LoVo (cell line): Measurements from ENCODE around the gene URI1.

Experiments
- DNase-seq: peaks from one replicate; pipeline ENCODE4 v3.0.0-alpha.2; 2016; ENCODE audit warnings: low spot score

URI1 gene

DNA sequence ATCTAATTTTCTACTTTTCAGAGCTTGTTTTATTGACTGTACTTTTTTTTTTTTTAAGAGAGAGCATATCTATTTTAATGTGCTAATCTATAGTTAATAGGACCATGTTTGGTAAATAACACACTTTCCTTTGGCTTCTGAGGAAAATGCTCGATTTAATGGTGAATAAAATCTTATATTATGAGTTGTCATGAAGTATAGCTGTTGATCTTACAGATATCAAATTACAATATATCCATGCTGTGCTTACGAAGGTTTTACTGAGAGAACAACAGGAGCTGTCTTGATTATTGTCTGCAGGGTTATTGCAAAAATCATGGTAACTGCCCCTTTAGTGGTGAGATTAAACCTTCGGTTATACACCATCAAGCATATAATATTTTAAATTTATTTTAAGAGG lies 29.6 kb downstream of the URI1 start:
- DNase-seq, result no peak

GRCh38 chr19:29974701-29975100 lies 32.7 kb downstream of the URI1 start:
- no peak for DNase-seq

DNA sequence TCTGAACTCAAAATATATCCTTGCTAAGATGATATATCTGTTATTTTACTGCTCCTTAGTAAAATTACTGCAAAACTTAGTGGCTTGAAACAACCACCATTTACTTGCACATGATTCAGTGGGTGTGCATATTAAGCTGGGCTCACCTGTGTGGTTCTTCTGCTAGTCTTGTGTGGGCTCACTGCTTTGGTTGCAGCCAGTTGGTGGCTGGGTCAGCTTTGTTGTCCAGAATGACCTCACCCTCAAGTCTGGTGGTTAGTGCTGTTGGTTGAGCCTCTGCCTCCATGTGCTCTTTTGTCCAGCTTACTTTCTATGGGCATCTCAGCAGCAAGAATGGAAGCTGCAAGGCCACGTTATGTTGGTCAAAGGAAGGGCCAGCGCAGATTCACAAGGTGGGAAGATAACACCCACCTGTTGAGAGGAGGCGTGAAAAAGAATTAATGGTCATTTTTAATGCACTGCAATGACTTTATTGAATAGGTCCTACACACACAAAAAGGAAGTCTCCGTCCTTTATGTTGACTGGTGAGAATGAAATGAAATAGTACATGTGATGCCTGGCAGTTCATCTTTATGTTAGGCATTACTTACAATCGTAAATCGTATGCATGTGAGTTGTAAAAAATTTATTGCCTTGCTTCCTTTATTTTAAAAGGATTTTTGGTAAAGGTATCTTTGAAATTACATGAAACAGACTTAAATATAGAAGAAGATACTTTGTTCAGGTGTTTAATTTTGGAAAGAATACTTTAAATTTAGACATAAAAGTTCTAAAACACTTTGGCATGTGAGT lies 34.3 kb downstream of the URI1 start:
- DNase-seq, result no peak

- no peak for DNase-seq
These were observed 36.0 kb downstream of the URI1 start for GRCh38 chr19:29978080-29978479.

DNA sequence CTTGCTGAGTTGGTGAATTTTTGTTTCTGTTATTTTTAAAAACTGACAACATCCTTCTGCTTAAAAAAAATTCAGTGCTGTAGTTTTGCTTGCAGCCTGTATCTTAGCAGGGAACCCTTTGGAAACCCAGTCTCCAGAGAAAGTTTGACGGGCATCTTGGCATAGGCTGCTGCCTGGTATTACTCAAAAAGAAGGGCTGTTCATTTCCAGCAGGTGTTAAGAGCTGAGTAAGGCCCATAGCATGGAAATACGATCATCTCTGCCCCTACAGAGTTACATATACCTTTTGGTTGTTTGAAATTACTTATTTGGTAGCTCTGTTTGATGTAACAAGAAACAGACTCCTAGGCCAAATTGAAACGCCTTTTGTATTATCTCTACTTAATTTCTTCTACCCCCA lies 41.5 kb downstream of the URI1 start:
- no peak for DNase-seq

DNA sequence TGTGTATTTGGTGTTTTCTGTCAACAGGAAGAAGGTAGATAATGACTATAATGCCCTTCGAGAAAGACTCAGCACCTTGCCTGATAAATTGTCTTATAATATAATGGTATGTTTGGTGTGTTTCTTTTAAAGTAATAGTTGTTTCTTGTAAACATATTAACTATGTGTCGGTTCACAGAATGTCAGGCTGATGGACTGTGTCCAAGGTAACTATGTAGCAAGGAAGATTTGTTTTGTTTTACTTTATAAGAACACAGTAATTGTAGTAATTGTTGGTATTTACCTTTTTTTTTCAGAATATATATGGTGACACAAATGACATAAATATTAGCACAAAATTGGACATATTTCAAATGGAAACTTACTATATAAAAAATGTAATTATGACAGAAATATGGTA lies 43.2 kb downstream of the URI1 start:
- no peak for DNase-seq

DNA sequence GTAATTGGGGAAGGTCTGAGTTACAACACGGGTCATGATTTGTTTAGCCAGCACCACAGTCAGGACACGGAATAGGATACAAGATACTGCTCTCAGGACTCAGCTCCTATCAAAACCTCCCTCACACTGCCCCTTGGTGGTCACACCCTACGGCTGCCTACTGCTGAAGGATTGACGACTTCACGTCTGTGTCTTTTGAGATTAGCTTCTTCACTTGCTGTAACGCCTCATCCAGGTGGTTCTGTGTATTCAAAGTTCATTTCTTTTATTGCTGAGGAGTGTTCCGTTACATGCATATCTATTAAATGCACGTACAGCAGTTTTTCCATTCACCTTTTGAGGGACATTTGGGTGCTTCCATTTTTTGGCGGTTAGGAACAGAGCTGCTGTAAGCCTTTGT lies 46.3 kb downstream of the URI1 start:
- no peak for DNase-seq

GRCh38 chr19:29992233-29992867 lies 50.3 kb downstream of the URI1 start:
- no peak for DNase-seq

- no peak for DNase-seq
These were observed 57.5 kb downstream of the URI1 start for GRCh38 chr19:29999490-29999889.

GRCh38 chr19:30000862-30001261 lies 58.8 kb downstream of the URI1 start:
- DNase-seq, result no peak

GRCh38 chr19:30001301-30001700 lies 59.3 kb downstream of the URI1 start:
- DNase-seq, result no peak

- DNase-seq, result no peak
These were observed 59.8 kb downstream of the URI1 start for GRCh38 chr19:30001791-30002190.

DNA sequence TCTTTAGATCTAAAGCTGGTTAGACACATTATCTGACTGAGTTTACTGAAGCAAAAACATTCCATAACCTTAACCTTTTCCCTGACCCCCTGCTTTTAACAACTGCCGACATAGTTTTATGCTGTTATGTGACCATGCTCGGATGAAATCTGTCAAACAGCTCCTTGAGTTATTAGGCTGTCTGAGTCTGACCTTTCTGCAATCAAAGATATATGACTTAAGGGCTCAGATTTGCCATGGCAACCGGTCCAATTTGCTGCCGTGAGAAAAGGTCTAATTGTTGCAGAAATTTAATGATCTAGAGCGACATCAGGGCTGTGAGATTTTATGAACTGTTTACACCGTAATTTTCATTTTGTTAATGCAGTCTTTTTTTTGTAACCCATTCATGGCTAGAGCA lies 61.8 kb downstream of the URI1 start:
- no peak for DNase-seq

GRCh38 chr19:30004403-30004802 lies 62.4 kb downstream of the URI1 start:
- no peak for DNase-seq

GRCh38 chr19:30006207-30006606 lies 64.2 kb downstream of the URI1 start:
- no peak for DNase-seq

DNA sequence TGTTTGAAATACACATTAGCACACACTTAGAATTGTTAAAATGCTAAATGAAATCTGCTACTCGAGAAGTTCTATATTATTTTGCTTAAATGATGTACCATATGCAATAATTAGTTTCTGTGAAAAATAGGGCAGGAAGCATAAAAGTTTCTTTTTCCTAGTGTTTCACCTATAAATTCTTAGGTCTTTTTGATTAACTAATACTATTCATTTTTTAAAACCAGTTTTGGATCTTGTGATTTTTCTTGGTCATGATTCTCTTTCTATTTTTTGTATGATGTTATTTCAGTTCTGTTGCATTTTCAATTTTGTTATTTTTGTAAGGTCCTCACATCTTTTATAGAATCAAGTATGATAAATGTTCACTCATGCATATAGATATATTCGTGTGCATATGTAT lies 66.1 kb downstream of the URI1 start:
- DNase-seq, result no peak

GRCh38 chr19:30009013-30009412 lies 67.0 kb downstream of the URI1 start:
- no peak for DNase-seq

- DNase-seq, result no peak
These were observed 69.1 kb downstream of the URI1 start for GRCh38 chr19:30011051-30011578.

DNA sequence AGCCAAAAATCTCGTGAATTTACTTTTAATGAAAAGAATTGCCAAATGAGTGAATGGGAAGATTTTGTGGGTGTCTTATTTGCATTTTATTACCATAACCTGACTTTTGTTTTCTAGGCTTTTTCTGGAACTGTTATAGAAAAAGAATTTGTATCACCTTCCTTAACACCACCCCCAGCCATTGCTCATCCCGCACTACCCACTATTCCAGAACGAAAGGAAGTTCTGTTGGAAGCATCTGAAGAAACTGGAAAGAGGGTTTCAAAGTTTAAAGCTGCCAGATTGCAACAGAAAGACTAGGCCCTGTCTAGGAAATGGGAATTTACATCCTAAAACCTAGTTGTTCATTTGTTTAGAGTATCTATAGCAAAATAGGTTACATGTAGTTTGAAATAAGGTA lies 72.7 kb downstream of the URI1 start:
- no peak for DNase-seq

GRCh38 chr19:30017172-30017571 lies 75.1 kb downstream of the URI1 start:
- DNase-seq, result no peak

DNA sequence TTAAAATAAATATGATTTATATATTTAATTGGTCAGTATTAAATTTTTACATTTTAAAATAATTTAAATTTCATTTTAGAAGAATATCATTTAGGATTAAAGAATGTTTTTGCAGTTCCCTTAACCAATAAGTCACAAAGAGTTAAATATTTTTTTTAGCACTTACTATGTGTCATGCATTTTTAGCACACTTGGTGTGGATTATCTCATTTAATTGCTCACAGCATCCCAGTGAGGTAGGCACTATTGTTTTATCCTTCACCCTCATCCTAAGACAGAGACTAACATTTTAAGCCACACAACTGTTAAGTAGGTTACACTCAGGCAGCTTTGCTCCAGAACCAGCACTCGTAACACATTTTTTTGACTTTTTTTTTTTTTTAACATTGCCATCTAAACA lies 78.2 kb downstream of the URI1 start:
- DNase-seq, result no peak

GRCh38 chr19:30022659-30023058 lies 80.6 kb downstream of the URI1 start:
- DNase-seq, result no peak

DNA sequence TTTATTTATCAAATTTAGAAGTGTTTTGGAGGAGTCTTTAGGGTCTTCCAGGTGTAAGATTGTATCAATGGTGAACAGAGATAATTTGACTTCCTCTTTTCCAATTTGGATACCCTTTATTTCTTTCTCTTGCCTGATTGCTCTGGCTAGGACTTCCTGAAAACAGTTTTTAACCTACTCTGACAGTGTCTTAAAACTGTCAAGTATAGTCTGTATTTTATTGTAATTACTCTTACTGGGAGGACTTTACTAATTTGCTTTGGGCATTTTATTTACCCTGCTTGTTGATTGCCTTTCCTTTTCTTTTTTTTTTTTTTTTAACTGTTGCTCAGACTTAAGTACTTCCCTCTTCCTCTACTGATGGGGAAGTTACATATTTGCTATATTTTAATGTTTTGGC lies 81.3 kb downstream of the URI1 start:
- no peak for DNase-seq

DNA sequence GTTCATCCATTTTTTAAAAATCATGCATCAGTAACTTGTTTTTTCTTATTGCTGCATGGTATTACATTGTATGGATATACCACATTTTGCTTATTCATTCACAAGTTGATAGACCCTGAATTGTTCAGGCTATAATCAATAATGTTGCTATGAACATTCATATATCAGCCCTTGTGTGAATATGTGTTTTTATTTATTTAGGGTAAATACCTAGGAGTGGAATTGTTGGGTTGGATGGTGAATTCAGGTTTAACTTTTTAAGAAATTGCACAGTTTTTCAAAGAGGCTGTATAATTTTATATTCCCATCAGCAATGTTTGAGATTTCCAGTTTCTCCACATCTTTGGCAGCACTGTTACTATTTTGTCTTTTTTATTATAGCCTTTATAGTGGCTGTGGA lies 82.1 kb downstream of the URI1 start:
- no peak for DNase-seq
